GM12878 (cell line): ENCODE data around the gene DNAI2. TPM values are rescaled to one million over a fixed set of nuclear protein-coding genes. Genes with fewer than 3 reads are reported as not detected.
A peak's percentile ranks its signal among the peaks of the same experiment; 100 is the strongest.

Experiments used
- ATF7 ChIP-seq: fragments of 450-650 bp; IDR thresholded peaks from 2 replicates; pipeline ENCODE4 v1.6.1; 2016; ENCODE audit warnings: low read depth, mild to moderate bottlenecking
- ETV6 ChIP-seq, 2 experiments: fragments of 450-650 bp in 1 of 2; IDR thresholded peaks in 1 of 2; conservative IDR thresholded peaks in 1 of 2; 2 replicates each; pipeline ENCODE4 v1.6.1; 2014; ENCODE audit warnings: antibody characterized with exemption in 1 of 2, borderline replicate concordance in 1 of 2, low read depth in 1 of 2, mild to moderate bottlenecking in 1 of 2, moderate library complexity in 1 of 2
- NBN ChIP-seq: fragments of 450-650 bp; IDR thresholded peaks from 2 replicates; pipeline ENCODE4 v1.6.1; 2016
- NFXL1 ChIP-seq: fragments of 450-650 bp; IDR thresholded peaks from 2 replicates; pipeline ENCODE4 v1.6.1; 2017; ENCODE audit warnings: antibody characterized with exemption, mild to moderate bottlenecking, borderline replicate concordance
- NR2C2 ChIP-seq: IDR thresholded peaks from 2 replicates; pipeline ENCODE4 v1.6.1; 2011; ENCODE audit warnings: borderline replicate concordance, low read depth; ENCODE audit not compliant: control insufficient read depth, insufficient read length
- NR2F1 ChIP-seq: fragments of 450-650 bp; conservative IDR thresholded peaks from 2 replicates; pipeline ENCODE4 v1.6.1; 2017; ENCODE audit warnings: mild to moderate bottlenecking
- PKNOX1 ChIP-seq: fragments of 450-650 bp; IDR thresholded peaks from 2 replicates; pipeline ENCODE4 v1.6.1; 2016; ENCODE audit warnings: mild to moderate bottlenecking
- POLR2AphosphoS2 ChIP-seq: IDR thresholded peaks from 2 replicates; pipeline ENCODE4 v1.6.1; 2011; ENCODE audit warnings: low read depth, mild to moderate bottlenecking, low read length, improper control_type of control experiment, moderate library complexity
- RELB ChIP-seq: fragments of 450-650 bp; IDR thresholded peaks from 2 replicates; pipeline ENCODE4 v1.6.1; 2017; ENCODE audit warnings: low read depth, mild to moderate bottlenecking, moderate library complexity
- RUNX3 ChIP-seq: IDR thresholded peaks from 2 replicates; pipeline ENCODE4 v1.6.1; 2012; ENCODE audit warnings: low read length, inconsistent platforms
- SIX5 ChIP-seq: IDR thresholded peaks from 2 replicates; pipeline ENCODE4 v1.6.1; 2011; ENCODE audit warnings: mild to moderate bottlenecking, low read depth, low read length, moderate library complexity; ENCODE audit not compliant: severe bottlenecking
- SMARCA5 ChIP-seq: fragments of 450-650 bp; IDR thresholded peaks from 2 replicates; pipeline ENCODE4 v1.6.1; 2017; ENCODE audit warnings: mild to moderate bottlenecking
- SMC3 ChIP-seq: IDR thresholded peaks from 2 replicates; pipeline ENCODE4 v1.6.1; 2011; ENCODE audit warnings: low read length, improper control_type of control experiment, borderline replicate concordance
- SUZ12 ChIP-seq: fragments of 200-600 bp; sonication (generic); IDR thresholded peaks from one replicate; pipeline ENCODE4 v1.6.1; 2018; ENCODE audit warnings: antibody characterized with exemption, mild to moderate bottlenecking; ENCODE audit not compliant: unreplicated experiment
- USF1 ChIP-seq: IDR thresholded peaks from 2 replicates; pipeline ENCODE4 v1.6.1; 2011; ENCODE audit warnings: borderline replicate concordance, low read depth, mild to moderate bottlenecking, moderate library complexity, mixed read lengths, low read length; ENCODE audit not compliant: insufficient read depth; ENCODE audit errors: extremely low read length
- ZBED1 ChIP-seq: IDR thresholded peaks from 2 replicates; pipeline ENCODE4 v1.6.1; 2016; ENCODE audit warnings: borderline replicate concordance
- ZBTB4 ChIP-seq: fragments of 450-650 bp; formaldehyde crosslinking; IDR thresholded peaks from 2 replicates; pipeline ENCODE4 v1.4.0; 2022; ENCODE audit warnings: mild to moderate bottlenecking, moderate library complexity
- ZNF592 ChIP-seq: fragments of 450-650 bp; IDR thresholded peaks from 2 replicates; pipeline ENCODE4 v1.6.1; 2017; ENCODE audit warnings: mild to moderate bottlenecking, moderate library complexity
- polyA plus RNA-seq, 11 experiments: library from polyadenylated mRNA; depleted of rRNA in 4 of 11; unstranded in 6 of 11; stranded (reverse) in 5 of 11; fragments of >200 nt; fragmentation: Nextera tagmentation in 4 of 11; fragmentation: Illumina TruSeq in 1 of 11; extraction: Ambion mirVana in 4 of 11; extraction: Trizol in 1 of 11; gene quantifications; 1 replicate in 1 of 11; 2 replicates in 10 of 11; pipeline versions ENCODE4 v1.2.1 to v1.2.3, GENCODE V29; 2011 to 2016; ENCODE audit warnings: inconsistent platforms in 2 of 11, missing spikeins in 2 of 11, low read depth in 1 of 11
- total RNA-seq, 4 experiments: library from RNA; depleted of rRNA in 3 of 4; stranded (reverse); fragments of >200 nt in 3 of 4; fragmentation: Illumina TruSeq in 1 of 4; extraction: Trizol in 1 of 4; gene quantifications; 2 replicates each; pipeline versions ENCODE4 v1.2.1 to v1.2.3, GENCODE V29; 2013 to 2021

Gene DNAI2
- total and polyA plus RNA-seq, 10 of the 15 experiments (the other 5 are each of a cell fraction or from before 2014, with no cell fraction given): 0.04 to 1.8 (median 0.13) TPM

- TF ChIP-seq ETV6 (conservative IDR thresholded peaks at IDR 0.05 in 1 of 2, IDR thresholded peaks at IDR 0.05 in 1 of 2; ENCODE audit: borderline replicate concordance in 1 of 2, low read depth in 1 of 2) (no peak; a peak in 1 of 4 replicates), SIX5 (no peak), NBN (peak; percentile 72), SMARCA5 (no peak), PKNOX1 (no peak), SMC3 (no peak), RELB (peak; percentile 88), RUNX3 (no peak; the same call in 1 of the 2 replicates), ZBED1 (0 out of 2 replicates have a peak, but pooled peaks have one; percentile 51), NFXL1 (no peak), USF1 (no peak), ZNF592 (no peak), ZBTB4 (no peak), NR2F1 (peak; percentile 77), SUZ12 (no peak), NR2C2 (no peak), ATF7 (no peak), POLR2AphosphoS2 (no peak)
Observed at GRCh38 chr17:74288785-74289184, 14.8 kb downstream of the DNAI2 start (continued).
